Testis (tissue), 3 donors: ENCODE data around the gene KIAA1671. TPM values are rescaled to one million over a fixed set of nuclear protein-coding genes. Genes with fewer than 3 reads are reported as not detected.

ENCODE experiments used
- DNase-seq: peaks from one replicate; pipeline ENCODE4 v3.0.0-alpha.2; 2019
- H3K27ac ChIP-seq, 2 donors: fragments of 200-600 bp; sonication (generic); one replicate each; pipeline ENCODE4 v1.5.1; 2019
- H3K27me3 ChIP-seq: fragments of 200-600 bp; sonication (generic); one replicate; pipeline ENCODE4 v1.5.1; 2019
- H3K36me3 ChIP-seq: fragments of 200-600 bp; sonication (generic); one replicate; pipeline ENCODE4 v1.5.1; 2017; ENCODE audit warnings: low read depth; ENCODE audit errors: missing control alignments
- H3K4me1 ChIP-seq: fragments of 200-600 bp; sonication (generic); one replicate; pipeline ENCODE4 v1.5.1; 2019
- H3K4me3 ChIP-seq, 2 donors: fragments of 200-600 bp; sonication (generic); one replicate each; pipeline ENCODE4 v1.5.1; 2017 to 2019
- H3K9me3 ChIP-seq: fragments of 200-600 bp; sonication (generic); one replicate; pipeline ENCODE4 v1.5.1; 2017
- CTCF ChIP-seq, 3 experiments: fragments of 450-650 bp in 2 of 3; fragments of 200-600 bp in 1 of 3; sonication (generic) in 1 of 3; IDR thresholded peaks; one replicate each; pipeline ENCODE4 v1.5.1; 2016 to 2019; ENCODE audit warnings: antibody characterized with exemption in 3 of 3, mild to moderate bottlenecking in 2 of 3, moderate library complexity in 1 of 3
- POLR2A ChIP-seq: fragments of 450-650 bp; IDR thresholded peaks from one replicate; pipeline ENCODE4 v1.6.1; 2017; ENCODE audit warnings: antibody characterized with exemption, mild to moderate bottlenecking, moderate library complexity
- WGBS, 2 donors: methylation state at CpG; one replicate each; pipeline ENCODE4 v1.1.5; 2018; 5-methylcytosine and 5-hydroxymethylcytosine counted together
- intact Hi-C: fragments of 100-400 bp; cut with DNase I; formaldehyde crosslinking; loops from one replicate; pipeline ENCODE4 v1.15.1; 2023; ENCODE audit warnings: low total_unique reads
- polyA plus RNA-seq: library from polyadenylated mRNA; stranded (reverse); fragments of 350-450 nt; fragmentation: Illumina TruSeq; extraction: RNeasy Lipid Tissue Mini Kit (QIAGEN cat#74804); gene quantifications from one replicate; pipeline ENCODE4 v1.2.3, GENCODE V29; 2014; ENCODE audit warnings: low read depth, low replicate concordance; ENCODE audit not compliant: insufficient read depth
- total RNA-seq, 2 donors: library from RNA; depleted of rRNA; stranded (reverse); fragments of >200 nt; gene quantifications; one replicate each; pipeline ENCODE4 v1.2.3, GENCODE V29; 2016

KIAA1671 gene
- total and polyA plus RNA-seq, 3 donors from 2014 or later = 16.8 to 28.6 (median 24.4) TPM

- H3K27ac ChIP-seq = no peak overlapping the region
- TF ChIP-seq CTCF (IDR thresholded peaks at IDR 0.05) (no peak), POLR2A (no peak)
- H3K27me3 ChIP-seq = no peaks in the 10 kb centered on the region
- intact Hi-C loops = no loop called here
- no peak overlapping the region for H3K4me3 ChIP-seq
- H3K9me3 ChIP-seq = no peaks in the 10 kb centered on the region
- WGBS, 2 donors = 77 to 86% methylated on average over 5 of the region's 5 CpGs
- no peak for DNase-seq
- no peaks in the 10 kb centered on the region for H3K36me3 ChIP-seq
- peaks cover 31% of the 10 kb centered on the region for H3K4me1 ChIP-seq
Observed at GRCh38 chr22:24981066-24981465, 28.6 kb downstream of the KIAA1671 start.

- no peaks in the 10 kb centered on the region for H3K9me3 ChIP-seq
- H3K27me3 ChIP-seq = no peaks in the 10 kb centered on the region
- intact Hi-C loops = no loop called here
- H3K36me3 ChIP-seq = no peaks in the 10 kb centered on the region
- peaks cover 25% of the 10 kb centered on the region for H3K4me1 ChIP-seq
- TF ChIP-seq POLR2A = no peak
- no peak for TF ChIP-seq CTCF (IDR thresholded peaks at IDR 0.05)
- no peak overlapping the region for H3K27ac ChIP-seq
- no peak for DNase-seq
- no peak overlapping the region for H3K4me3 ChIP-seq
- 82 to 88% methylated on average over 4 to 6 of the region's 6 CpGs for whole genome bisulfite sequencing, 2 donors
Observed at GRCh38 chr22:24981656-24982055, 29.1 kb downstream of the KIAA1671 start.

GRCh38 chr22:24982301-24983056, 30.0 kb downstream of the KIAA1671 start:
- Histone ChIP-seq H3K27ac (no peak overlapping the region), H3K36me3 (no peaks in the 10 kb centered on the region), H3K9me3 (no peaks in the 10 kb centered on the region), H3K4me3 (no peak overlapping the region), H3K4me1 (peaks cover 17% of the 10 kb centered on the region), H3K27me3 (no peaks in the 10 kb centered on the region)
- 60 to 70% methylated on average over 4 to 8 of the region's 8 CpGs for WGBS, 2 donors
- no peak for DNase-seq
- intact Hi-C loops = no loop called here
- no peak for TF ChIP-seq CTCF (IDR thresholded peaks at IDR 0.05)
- TF ChIP-seq POLR2A = no peak

- DNase-seq = no peak
- H3K9me3 ChIP-seq = no peaks in the 10 kb centered on the region
- no peaks in the 10 kb centered on the region for H3K27me3 ChIP-seq
- intact Hi-C loops = no loop called here
- WGBS, 2 donors = 43 to 56% methylated on average over 5 of the region's 5 CpGs
- no peaks in the 10 kb centered on the region for H3K36me3 ChIP-seq
- H3K4me3 ChIP-seq = no peak overlapping the region
- H3K27ac ChIP-seq = no peak overlapping the region
- H3K4me1 ChIP-seq = peaks cover 12% of the 10 kb centered on the region
- TF ChIP-seq POLR2A = no peak
- TF ChIP-seq CTCF (IDR thresholded peaks at IDR 0.05) = no peak
Observed at GRCh38 chr22:24983151-24983550, 30.6 kb downstream of the KIAA1671 start.

GRCh38 chr22:24984122-24984521, 31.6 kb downstream of the KIAA1671 start:
- H3K4me3 ChIP-seq = no peak overlapping the region
- no peak for DNase-seq
- intact Hi-C loops = no loop called here
- H3K9me3 ChIP-seq = no peaks in the 10 kb centered on the region
- H3K27me3 ChIP-seq = no peaks in the 10 kb centered on the region
- H3K4me1 ChIP-seq = peaks cover 12% of the 10 kb centered on the region
- no peak overlapping the region for H3K27ac ChIP-seq
- 70 to 95% methylated on average over 1 of the region's 1 CpG for WGBS, 2 donors
- H3K36me3 ChIP-seq = no peaks in the 10 kb centered on the region
- TF ChIP-seq POLR2A (no peak), CTCF (IDR thresholded peaks at IDR 0.05) (no peak)
